HCT116 (cell line): ENCODE results near the gene DEF6. TPM values are rescaled to one million over a fixed set of nuclear protein-coding genes. Genes with fewer than 3 reads are reported as not detected.

Experiments
- ATAC-seq: fragments of 200-7000 bp; cut with Tn5 transposase; 2 replicates; pipeline ENCODE4 v1.9.1; 2020; ENCODE audit warnings: mild to moderate bottlenecking, moderate library complexity
- BruUV-seq: library from RNA; stranded (reverse); fragments of 400-500 nt; replicated peaks from 2 replicates; lab custom pipeline; 2021; lab: Mats Ljungman, UMichigan
- CTCF ChIA-PET: fragments of 300-600 bp; sonication (Branson Sonifier 250); formaldehyde crosslinking; loops from one replicate; lab custom pipeline; 2021; ENCODE audit warnings: antibody characterized with exemption; lab: Charles Lee
- POLR2A ChIA-PET: fragments of 300-600, 350-600 bp; sonication (Branson Sonifier 250); formaldehyde crosslinking; loops from one replicate; lab custom pipeline; 2021; ENCODE audit warnings: antibody characterized with exemption; lab: Charles Lee
- RAD21 ChIA-PET, 2 experiments: fragments of 300-600 bp; sonication (Branson Sonifier 250); formaldehyde crosslinking; loops; one replicate each; lab custom pipeline; 2023; ENCODE audit warnings: low total read pairs in 2 of 2; ENCODE audit not compliant: uncharacterized antibody in 2 of 2, unreplicated experiment in 2 of 2, low non-redundant PET in 1 of 2; lab: Charles Lee
- DNase-seq: peaks from one replicate; pipeline ENCODE4 v3.0.0-alpha.2; 2010; ENCODE audit warnings: low read depth, low spot score
- H2AFZ ChIP-seq: fragments of 200-600 bp; shearing (Covaris generic), sonication (generic); 2 replicates; pipeline ENCODE4 v1.6.1; 2017; ENCODE audit warnings: low read depth, mixed run types, mixed read lengths, antibody characterized with exemption, low read length; ENCODE audit not compliant: poor library complexity, severe bottlenecking
- H3K27ac ChIP-seq: 2 replicates; pipeline ENCODE4 v1.5.1; 2012; ENCODE audit warnings: low read depth, low read length
- H3K27me3 ChIP-seq: fragments of 200-600 bp; sonication (generic); 2 replicates; pipeline ENCODE4 v1.6.1; 2016; ENCODE audit warnings: mixed run types, low read length, mixed read lengths; ENCODE audit not compliant: insufficient read depth
- H3K36me3 ChIP-seq, 2 experiments: fragments of 200-500 bp in 1 of 2; fragments of 200-600 bp in 1 of 2; sonication (Bioruptor generic) in 1 of 2; sonication (generic) in 1 of 2; 2 replicates each; pipeline versions ENCODE4 v1.5.1 to v1.6.1; 2014 to 2016; ENCODE audit warnings: low read length in 2 of 2, inconsistent platforms in 1 of 2, mixed read lengths in 1 of 2, mixed run types in 1 of 2; ENCODE audit not compliant: insufficient read depth in 2 of 2, control insufficient read depth in 1 of 2
- H3K4me1 ChIP-seq, 2 experiments: fragments of 200-600 bp in 1 of 2; sonication (generic) in 1 of 2; 2 replicates each; pipeline versions ENCODE4 v1.5.1 to v1.6.1; 2012 to 2017; ENCODE audit warnings: low read length in 2 of 2, inconsistent platforms in 1 of 2, mild to moderate bottlenecking in 1 of 2, mixed read lengths in 1 of 2, mixed run types in 1 of 2, moderate library complexity in 1 of 2; ENCODE audit not compliant: insufficient read depth in 2 of 2, control insufficient read depth in 1 of 2
- H3K4me2 ChIP-seq: fragments of 200-600 bp; sonication (generic); 2 replicates; pipeline ENCODE4 v1.6.1; 2017; ENCODE audit warnings: mixed run types, low read length, mixed read lengths
- H3K4me3 ChIP-seq, 2 experiments: fragments of 200-600 bp in 1 of 2; sonication (generic) in 1 of 2; replicated peaks in 1 of 2; 2 replicates each; pipeline ENCODE4 v1.5.1; 2011 to 2016; ENCODE audit warnings: low read length in 2 of 2, control low read depth in 1 of 2, low read depth in 1 of 2, mild to moderate bottlenecking in 1 of 2, mixed read lengths in 1 of 2, mixed run types in 1 of 2
- H3K79me2 ChIP-seq: fragments of 200-600 bp; sonication (generic); 2 replicates; pipeline ENCODE4 v1.6.1; 2017; ENCODE audit warnings: mild to moderate bottlenecking, mixed run types, low read length, moderate library complexity, mixed read lengths; ENCODE audit not compliant: insufficient read depth
- H3K9ac ChIP-seq: fragments of 200-600 bp; sonication (generic); 2 replicates; pipeline ENCODE4 v1.6.1; 2016; ENCODE audit warnings: low read length, mixed read lengths
- H3K9me2 ChIP-seq: fragments of 200-600 bp; sonication (generic), shearing (Covaris generic); 2 replicates; pipeline ENCODE4 v1.6.1; 2017; ENCODE audit warnings: mixed run types, mild to moderate bottlenecking, moderate library complexity; ENCODE audit not compliant: insufficient read depth
- H3K9me3 ChIP-seq, 2 experiments: fragments of 200-500 bp in 1 of 2; fragments of 200-600 bp in 1 of 2; sonication (Bioruptor generic) in 1 of 2; sonication (generic) in 1 of 2; 2 replicates each; pipeline ENCODE4 v1.6.1; 2014 to 2017; ENCODE audit warnings: low read length in 2 of 2, mixed read lengths in 2 of 2, inconsistent platforms in 1 of 2, low read depth in 1 of 2, mild to moderate bottlenecking in 1 of 2, mixed run types in 1 of 2, moderate library complexity in 1 of 2; ENCODE audit not compliant: control insufficient read depth in 1 of 2, insufficient read depth in 1 of 2
- H4K20me1 ChIP-seq: fragments of 200-600 bp; sonication (generic), shearing (Covaris generic); 2 replicates; pipeline ENCODE4 v1.6.1; 2017; ENCODE audit warnings: mixed run types, mild to moderate bottlenecking, moderate library complexity; ENCODE audit not compliant: insufficient read depth
- CBX3 ChIP-seq: IDR thresholded peaks from 2 replicates; pipeline ENCODE4 v1.6.1; 2012; ENCODE audit warnings: low read depth
- CEBPB ChIP-seq: IDR thresholded peaks from 2 replicates; pipeline ENCODE4 v1.6.1; 2012; ENCODE audit warnings: low read depth
- EGR1 ChIP-seq: IDR thresholded peaks from 2 replicates; pipeline ENCODE4 v1.6.1; 2012; ENCODE audit warnings: low read depth
- ELF1 ChIP-seq: IDR thresholded peaks from 2 replicates; pipeline ENCODE4 v1.6.1; 2012; ENCODE audit warnings: low read depth, borderline replicate concordance
- EZH2phosphoT487 ChIP-seq: fragments of 200-600 bp; IDR thresholded peaks from 2 replicates; pipeline ENCODE4 v1.6.1; 2018; ENCODE audit warnings: antibody characterized with exemption, borderline replicate concordance
- JUND ChIP-seq: IDR thresholded peaks from 2 replicates; pipeline ENCODE4 v1.6.1; 2012
- POLR2AphosphoS5 ChIP-seq: IDR thresholded peaks from 2 replicates; pipeline ENCODE4 v1.6.1; 2011; ENCODE audit warnings: mild to moderate bottlenecking, low read depth, low read length, moderate library complexity
- RAD21 ChIP-seq: IDR thresholded peaks from 2 replicates; pipeline ENCODE4 v1.6.1; 2012; ENCODE audit warnings: low read depth, mild to moderate bottlenecking
- SIN3A ChIP-seq: IDR thresholded peaks from 2 replicates; pipeline ENCODE4 v1.6.1; 2012; ENCODE audit warnings: low read depth
- TCF7L2 ChIP-seq: IDR thresholded peaks from 2 replicates; pipeline ENCODE4 v1.7.0; 2011; ENCODE audit warnings: borderline replicate concordance, inconsistent platforms; ENCODE audit not compliant: insufficient read depth, insufficient read length; ENCODE audit errors: extremely low read depth
- intact Hi-C: fragments of 100-400 bp; cut with micrococcal nuclease; formaldehyde crosslinking; loops from 2 replicates; pipeline ENCODE4 v1.10.0; 2022
- total RNA-seq: library from RNA; stranded (reverse); gene quantifications from one replicate; pipeline ENCODE4 v1.2.1, GENCODE V29; 2021; ENCODE audit not compliant: unreplicated experiment
- TF ChIP-seq, protein P1 (sequence below), 3 experiments: fragments of 200-600 bp in 1 of 3; sonication (generic) in 1 of 3; IDR thresholded peaks in 2 of 3; conservative IDR thresholded peaks in 1 of 3; 2 replicates each; pipeline ENCODE4 v1.5.1; 2012 to 2017; ENCODE audit warnings: low read depth in 2 of 3, low read length in 2 of 3, antibody characterized with exemption in 1 of 3, borderline replicate concordance in 1 of 3, control low read depth in 1 of 3, mild to moderate bottlenecking in 1 of 3, mixed read lengths in 1 of 3, mixed run types in 1 of 3, moderate library complexity in 1 of 3; ENCODE audit not compliant: insufficient read depth in 1 of 3

Gene DEF6
- total RNA-seq, 1 experiment from 2014 or later = 40.4 TPM

DNA sequence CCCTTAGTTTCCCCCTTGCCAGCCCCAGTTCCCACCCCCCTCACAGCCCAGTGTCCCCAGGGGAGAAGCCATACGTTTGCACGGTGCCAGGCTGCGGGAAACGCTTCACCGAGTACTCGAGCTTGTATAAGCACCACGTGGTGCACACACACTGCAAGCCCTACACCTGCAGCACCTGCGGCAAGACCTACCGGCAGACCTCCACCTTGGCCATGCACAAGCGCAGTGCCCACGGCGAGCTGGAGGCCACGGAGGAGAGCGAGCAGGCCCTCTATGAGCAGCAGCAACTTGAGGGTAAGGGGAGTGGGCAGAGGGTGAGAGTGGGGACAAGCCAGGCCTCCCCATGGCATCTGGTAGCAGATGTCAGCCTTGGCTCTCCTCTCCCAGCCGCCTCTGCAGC is 5.1 kb upstream of the DEF6 start:
- Histone ChIP-seq H3K27me3 (no peaks in the 10 kb centered on the region), H3K4me1 (peaks cover 4 to 8% of the 10 kb centered on the region in 2 experiments; a peak in 3 of 4 replicates), H3K79me2 (no peaks in the 10 kb centered on the region), H3K4me2 (no peak overlapping the region), H3K9ac (no peak overlapping the region), H3K9me2 (no peaks in the 10 kb centered on the region), H3K36me3 (peaks cover 19 to 31% of the 10 kb centered on the region in 2 experiments; a peak in 3 of 4 replicates), H3K27ac (no peak overlapping the region), H2AFZ (no peak overlapping the region), H3K4me3 (no peak overlapping the region), H4K20me1 (no peaks in the 10 kb centered on the region), H3K9me3 (no peaks in the 10 kb centered on the region)
- TF ChIP-seq, protein P1, sequence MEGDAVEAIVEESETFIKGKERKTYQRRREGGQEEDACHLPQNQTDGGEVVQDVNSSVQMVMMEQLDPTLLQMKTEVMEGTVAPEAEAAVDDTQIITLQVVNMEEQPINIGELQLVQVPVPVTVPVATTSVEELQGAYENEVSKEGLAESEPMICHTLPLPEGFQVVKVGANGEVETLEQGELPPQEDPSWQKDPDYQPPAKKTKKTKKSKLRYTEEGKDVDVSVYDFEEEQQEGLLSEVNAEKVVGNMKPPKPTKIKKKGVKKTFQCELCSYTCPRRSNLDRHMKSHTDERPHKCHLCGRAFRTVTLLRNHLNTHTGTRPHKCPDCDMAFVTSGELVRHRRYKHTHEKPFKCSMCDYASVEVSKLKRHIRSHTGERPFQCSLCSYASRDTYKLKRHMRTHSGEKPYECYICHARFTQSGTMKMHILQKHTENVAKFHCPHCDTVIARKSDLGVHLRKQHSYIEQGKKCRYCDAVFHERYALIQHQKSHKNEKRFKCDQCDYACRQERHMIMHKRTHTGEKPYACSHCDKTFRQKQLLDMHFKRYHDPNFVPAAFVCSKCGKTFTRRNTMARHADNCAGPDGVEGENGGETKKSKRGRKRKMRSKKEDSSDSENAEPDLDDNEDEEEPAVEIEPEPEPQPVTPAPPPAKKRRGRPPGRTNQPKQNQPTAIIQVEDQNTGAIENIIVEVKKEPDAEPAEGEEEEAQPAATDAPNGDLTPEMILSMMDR (IDR thresholded peaks at IDR 0.05 in 2 of 3, conservative IDR thresholded peaks at IDR 0.05 in 1 of 3; ENCODE audit: borderline replicate concordance in 1 of 3, insufficient read depth in 1 of 3, low read depth in 2 of 3, low read length in 2 of 3) = no peak
- TF ChIP-seq SIN3A (no peak), RAD21 (no peak), CEBPB (no peak), TCF7L2 (no peak), EZH2phosphoT487 (no peak), CBX3 (no peak), EGR1 (no peak), JUND (no peak), POLR2AphosphoS5 (no peak), ELF1 (no peak)
- ChIA-PET RAD21 (no interaction called here), POLR2A (no interaction called here), CTCF (interaction anchor here (0.9 to 1.8 kb wide), 2 partner anchors 50 to 159 kb away, joined by 3 to 6 read pairs; partner anchors contain the start of genes FANCE and PPARD)
- intact Hi-C loops = no loop called here
- ATAC-seq = no peak
- no TSS peak for BruUV-seq
- no peak for DNase-seq
